ENCODE results near the gene RPL18A.
A peak's percentile ranks its signal among the peaks of the same experiment; 100 is the strongest.
"Not testable (repeated sequence)": the region's sequence is repeated elsewhere in the genome, so short reads cannot be mapped to it uniquely, and the experiment has no call there.

The RPL18A gene

DNA sequence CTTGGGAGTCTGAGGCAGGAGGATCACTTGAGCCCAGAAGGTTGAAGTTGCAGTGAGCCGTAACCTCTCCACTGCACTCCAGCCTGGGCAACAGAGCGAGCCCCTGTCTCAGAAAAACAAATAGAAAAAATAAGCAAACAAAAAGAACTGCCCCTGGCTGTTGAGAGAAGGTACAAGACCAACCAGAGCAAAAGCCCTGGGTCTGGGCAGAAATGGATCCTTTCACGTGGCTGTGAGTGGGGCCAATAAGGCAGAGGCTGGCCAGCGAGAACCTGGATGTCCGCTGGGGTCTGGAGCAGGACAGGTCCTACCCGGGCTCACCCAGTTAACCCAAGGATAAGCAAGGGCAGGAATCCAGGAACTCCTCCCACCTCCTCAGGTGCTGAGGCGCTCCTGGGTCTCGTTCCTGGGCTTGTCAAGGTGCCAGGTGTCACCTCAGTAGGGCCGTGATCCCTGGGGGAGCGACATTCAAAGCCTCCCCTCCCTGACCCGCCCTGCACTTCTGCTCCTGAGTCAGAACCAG is 7.3 kb downstream of the RPL18A start:
- no peak for DNase-seq

DNA sequence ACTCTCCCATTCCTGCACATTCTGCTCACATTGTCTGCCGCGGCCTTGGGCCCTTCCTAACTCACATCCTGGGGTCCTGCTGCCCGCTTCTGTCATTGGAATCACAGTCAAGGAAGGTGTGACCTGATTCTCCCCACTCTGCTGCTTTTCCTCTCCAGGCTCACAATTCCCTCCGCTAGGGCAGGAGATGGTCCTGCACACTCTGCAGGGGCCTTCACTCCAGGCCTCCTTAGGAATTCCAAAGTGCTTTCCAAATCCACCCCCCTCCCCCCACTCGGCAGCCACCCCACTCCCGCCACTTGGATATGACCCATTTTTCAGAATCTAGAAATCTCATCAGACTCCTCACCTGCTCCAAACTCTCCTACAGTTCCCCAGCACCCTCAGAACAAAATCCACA is 9.0 kb downstream of the RPL18A start:
- no peak for DNase-seq

DNA sequence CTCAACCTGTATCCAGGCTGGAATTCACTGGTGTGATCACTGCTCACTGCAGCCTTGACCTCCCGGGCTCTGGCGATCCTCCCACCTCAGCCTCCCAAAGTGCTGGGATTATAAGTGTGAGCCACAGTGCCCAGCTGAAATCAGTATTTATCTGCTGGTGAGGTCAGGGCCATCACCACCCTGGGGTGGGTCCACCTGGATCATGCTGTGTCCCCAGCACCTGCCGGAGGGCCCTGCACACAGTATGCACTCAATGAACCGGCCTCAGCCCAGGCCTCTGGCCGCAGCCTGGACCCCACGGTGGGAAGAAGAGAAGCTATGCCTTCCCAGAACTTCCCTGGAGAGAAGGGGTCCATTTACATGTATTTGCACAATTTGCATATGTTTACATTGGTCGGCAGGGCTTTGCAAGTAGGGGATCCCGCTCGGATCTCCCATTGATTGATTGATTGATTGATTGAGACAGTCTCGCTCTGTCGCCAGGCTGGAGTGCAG is 9.5 kb downstream of the RPL18A start:
- DNase-seq = no peak

DNA sequence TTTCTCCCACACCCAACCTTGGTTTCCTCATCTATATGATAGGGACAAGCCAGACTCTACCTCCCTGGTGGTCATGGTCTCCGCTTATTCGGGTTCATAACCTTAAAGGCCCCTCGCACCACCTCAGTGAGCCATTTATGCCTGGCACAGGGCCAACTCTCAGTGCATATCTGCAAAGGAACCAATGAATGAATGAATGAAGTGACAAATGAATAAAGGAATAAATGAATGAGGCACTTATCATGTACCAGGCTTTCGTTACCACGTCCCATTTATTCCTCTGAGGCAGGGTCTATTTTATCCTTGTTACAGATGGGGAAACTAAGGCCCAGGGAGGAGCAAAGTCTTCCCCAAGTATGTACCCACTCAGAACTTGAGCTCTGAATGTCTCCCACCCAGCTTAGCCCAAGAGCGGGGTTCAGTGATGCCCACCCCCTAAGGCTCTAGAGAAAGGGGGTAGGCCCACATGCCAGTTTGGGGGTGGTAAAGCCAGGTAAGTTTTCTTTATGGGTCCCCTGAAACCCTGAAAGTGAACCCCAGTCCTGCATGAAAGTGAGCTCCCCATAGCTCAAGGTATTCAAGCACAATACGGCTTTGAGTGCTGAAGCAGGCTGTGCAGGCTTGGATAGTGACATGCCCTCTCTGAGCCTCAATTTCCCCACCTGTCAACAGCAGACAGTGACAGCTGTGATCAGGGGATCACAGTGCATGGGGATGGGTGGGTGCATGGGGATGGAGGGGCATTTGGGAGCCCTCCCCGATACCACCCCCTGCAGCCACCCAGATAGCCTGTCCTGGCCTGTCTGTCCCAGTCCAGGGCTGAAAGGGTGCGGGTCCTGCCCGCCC is 11.5 kb downstream of the RPL18A start:
- no peak for DNase-seq

DNA sequence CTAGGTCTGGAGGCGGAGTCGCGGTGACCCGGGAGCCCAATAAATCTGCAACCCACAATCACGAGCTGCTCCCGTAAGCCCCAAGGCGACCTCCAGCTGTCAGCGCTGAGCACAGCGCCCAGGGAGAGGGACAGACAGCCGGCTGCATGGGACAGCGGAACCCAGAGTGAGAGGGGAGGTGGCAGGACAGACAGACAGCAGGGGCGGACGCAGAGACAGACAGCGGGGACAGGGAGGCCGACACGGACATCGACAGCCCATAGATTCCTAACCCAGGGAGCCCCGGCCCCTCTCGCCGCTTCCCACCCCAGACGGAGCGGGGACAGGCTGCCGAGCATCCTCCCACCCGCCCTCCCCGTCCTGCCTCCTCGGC is 12.2 kb downstream of the RPL18A start, which contains the start of gene SLC5A5:
SLC5A5 (plus strand) TSS at position 68 of the 373 bp plus-strand sequence. CDS start 375 bp downstream, outside the sequence.
- DNase-seq = peak; percentile 48 to 57

DNA sequence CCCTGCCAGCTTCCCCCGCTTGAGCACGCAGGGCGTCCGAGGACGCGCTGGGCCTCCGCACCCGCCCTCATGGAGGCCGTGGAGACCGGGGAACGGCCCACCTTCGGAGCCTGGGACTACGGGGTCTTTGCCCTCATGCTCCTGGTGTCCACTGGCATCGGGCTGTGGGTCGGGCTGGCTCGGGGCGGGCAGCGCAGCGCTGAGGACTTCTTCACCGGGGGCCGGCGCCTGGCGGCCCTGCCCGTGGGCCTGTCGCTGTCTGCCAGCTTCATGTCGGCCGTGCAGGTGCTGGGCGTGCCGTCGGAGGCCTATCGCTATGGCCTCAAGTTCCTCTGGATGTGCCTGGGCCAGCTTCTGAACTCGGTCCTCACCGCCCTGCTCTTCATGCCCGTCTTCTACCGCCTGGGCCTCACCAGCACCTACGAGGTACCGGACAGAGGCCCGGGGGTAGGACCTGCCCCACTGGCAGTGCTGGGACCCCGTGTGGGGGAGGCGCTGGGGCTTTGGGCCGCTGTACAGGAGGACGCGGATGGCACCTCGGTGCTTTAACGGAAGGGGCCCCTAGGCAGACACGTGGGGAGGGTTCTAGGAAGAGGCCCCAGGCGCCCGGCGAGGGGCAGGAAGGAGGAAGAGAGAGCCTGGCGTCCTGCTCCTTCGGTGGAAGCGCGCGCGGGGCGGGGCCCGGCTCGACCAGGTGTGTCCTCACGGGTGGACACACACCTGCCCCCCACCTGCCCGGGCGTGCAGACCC is 12.7 kb downstream of the RPL18A start:
- DNase-seq = peak; percentile 71 to 78

DNA sequence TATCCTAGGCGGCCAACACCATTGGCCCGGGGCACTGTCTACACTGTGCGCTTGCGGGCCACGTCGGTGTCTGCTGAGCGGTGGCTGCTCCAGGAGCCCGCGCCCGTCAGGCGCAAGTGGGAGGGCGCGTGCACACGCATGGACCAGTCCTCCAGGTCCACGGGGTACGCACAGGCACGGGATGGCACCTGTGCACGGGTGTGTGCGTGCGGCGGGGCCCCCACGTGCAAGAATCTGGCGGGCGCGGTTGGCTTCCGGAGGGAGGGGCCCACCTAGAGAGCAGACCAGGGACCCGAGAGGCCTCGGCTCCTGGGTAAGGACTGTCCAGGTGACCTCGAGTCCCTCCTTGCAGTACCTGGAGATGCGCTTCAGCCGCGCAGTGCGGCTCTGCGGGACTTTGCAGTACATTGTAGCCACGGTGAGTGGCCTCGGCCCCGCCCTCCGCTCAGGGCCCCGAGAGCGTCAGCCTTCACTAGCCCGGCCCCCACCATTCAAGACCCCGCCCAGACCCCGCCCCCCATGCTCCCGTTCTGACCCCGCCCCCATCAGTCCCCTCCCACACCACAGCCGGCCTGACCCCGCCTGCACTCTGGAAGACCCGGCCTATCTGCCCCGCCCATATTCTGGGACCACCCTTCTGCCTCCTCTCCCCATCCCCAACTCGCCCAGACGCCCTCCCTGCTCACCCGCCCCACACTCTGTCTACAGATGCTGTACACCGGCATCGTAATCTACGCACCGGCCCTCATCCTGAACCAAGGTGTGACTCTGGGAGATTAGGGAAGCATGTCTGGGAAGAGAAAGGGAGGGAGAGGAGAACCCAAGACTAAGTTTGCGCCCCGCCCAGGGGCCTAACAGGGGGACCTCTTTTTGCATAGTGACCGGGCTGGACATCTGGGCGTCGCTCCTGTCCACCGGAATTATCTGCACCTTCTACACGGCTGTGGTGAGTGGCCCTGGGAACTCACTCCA is 14.4 kb downstream of the RPL18A start:
- DNase-seq = peak; percentile 81 to 83

DNA sequence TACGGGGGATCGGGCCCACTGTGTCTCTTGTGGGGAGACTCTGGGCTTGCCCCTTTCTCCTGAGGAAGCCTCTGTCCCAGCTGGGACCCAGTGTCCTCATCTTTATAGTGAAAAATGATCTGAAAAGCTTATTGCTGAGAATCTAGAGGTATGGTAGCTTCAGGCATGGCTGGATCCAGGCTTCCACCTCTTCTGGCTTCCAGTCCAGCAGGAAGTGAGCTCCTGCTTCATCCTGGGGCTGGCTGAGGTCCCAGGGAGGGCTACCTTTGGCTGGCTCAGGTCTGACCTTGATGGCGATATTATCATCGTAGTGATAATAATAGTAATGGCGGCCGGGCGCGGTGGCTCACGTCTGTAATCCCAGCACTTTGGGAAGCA is 15.0 kb downstream of the RPL18A start:
- DNase-seq = no peak

DNA sequence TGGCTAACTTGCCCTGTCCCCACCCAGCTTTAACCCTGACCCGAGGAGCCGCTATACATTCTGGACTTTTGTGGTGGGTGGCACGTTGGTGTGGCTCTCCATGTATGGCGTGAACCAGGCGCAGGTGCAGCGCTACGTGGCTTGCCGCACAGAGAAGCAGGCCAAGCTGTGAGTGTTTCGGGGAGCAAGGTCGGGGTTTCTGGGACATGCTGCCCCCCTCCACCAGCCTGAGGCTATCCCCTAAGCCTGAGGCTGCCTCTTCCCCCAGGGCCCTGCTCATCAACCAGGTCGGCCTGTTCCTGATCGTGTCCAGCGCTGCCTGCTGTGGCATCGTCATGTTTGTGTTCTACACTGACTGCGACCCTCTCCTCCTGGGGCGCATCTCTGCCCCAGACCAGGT is 18.0 kb downstream of the RPL18A start:
- no peak for DNase-seq

DNA sequence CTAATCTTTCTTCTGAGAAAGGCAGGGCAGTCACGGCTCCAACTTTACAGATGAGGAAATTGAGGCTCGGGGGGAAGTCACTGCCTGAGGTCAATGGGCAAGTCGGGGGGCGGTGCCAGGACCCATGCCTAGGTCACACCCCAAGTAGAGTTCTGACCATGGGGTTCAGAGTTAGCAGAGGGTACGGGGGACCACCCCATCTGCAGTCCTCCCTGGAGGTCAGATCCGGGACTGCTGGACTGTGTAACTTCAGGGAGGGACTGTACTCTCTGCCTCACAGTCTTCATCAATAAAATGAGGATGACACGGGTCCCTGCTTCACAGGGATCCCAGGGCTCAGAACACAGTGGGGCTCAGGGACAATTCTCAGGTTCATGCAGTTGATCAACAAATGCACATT is 19.8 kb downstream of the RPL18A start:
- no peak for DNase-seq

DNA sequence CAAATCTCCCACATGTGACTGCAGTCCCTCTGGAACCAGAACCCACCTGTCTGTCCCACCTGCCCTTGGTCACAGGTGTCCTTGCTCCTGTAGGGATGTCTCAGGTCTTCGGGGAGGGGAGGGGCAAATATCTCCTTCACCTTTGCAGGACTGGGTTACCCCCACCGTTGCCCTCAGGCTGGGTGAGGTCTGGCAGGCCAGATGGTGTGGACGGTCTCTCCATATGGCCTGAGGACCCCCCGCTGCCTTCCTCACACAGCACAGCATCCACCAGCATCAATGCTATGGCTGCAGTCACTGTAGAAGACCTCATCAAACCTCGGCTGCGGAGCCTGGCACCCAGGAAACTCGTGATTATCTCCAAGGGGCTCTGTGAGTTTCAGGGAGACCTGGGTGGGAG is 22.0 kb downstream of the RPL18A start:
- DNase-seq = no peak

DNA sequence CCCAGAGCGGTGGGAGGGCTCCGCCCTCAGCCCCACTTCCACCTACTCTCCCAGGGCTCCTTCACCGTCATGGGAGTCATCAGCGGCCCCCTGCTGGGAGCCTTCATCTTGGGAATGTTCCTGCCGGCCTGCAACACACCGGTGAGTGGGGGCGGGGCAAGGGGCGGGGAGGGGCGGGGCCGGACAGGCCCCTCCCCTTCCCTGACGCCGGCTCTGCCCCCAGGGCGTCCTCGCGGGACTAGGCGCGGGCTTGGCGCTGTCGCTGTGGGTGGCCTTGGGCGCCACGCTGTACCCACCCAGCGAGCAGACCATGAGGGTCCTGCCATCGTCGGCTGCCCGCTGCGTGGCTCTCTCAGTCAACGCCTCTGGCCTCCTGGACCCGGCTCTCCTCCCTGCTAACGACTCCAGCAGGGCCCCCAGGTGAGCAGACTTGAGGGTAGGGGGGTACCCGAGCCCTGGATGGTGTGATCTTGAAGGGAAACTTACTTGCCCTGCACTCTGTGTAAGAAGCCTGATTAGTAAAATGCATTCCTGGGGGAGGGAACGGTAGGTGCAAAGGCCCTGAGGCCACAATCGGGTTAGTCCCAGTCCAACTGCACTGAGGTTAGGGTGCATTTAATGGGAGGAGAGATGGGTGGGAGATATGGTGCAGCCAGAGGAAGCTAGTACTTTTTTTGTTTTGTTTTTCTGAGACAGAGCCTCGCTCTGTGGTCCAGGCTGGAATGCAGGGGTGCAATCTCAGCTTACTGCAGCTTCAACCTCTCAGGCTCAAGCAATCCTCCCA is 24.1 kb downstream of the RPL18A start:
- no peak for DNase-seq

DNA sequence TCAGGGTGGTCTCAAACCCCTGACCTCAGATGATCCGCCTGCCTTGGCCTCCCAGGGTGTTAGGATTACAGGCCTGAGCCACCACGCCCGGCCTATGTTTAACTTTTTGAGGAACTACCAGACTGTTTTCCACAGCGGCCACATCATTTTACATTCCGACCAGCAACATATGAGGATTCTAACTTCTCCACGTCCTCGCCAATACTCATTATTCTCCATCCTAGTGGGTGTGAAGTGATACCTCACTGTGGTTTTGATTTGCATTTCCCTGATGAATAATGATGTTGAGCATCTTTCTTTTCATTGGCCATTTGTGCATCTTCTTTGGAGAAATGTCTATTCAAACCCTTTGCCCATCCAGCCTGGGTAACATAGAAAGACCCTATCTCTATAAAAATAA is 26.8 kb downstream of the RPL18A start:
- DNase-seq = no peak

DNA sequence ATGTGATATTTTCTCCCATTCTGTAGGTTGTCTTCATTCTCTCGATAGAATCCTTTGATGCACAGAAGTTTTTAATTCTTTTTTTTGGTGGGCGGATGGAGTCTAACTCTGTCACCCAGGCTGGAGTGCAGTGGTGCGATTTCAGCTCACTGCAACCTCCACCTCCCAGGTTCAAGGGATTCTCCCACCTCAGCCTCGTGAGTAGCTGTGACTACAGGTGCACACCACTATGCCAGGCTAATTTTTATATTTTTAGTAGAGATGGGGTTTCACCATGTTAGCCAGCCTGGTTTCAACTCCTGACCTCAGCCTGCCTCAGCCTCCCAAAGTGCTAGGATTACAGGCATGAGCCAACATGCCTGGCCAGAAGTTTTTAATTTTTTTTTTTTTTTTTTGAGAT is 27.5 kb downstream of the RPL18A start:
- DNase-seq = not testable (repeated sequence)

DNA sequence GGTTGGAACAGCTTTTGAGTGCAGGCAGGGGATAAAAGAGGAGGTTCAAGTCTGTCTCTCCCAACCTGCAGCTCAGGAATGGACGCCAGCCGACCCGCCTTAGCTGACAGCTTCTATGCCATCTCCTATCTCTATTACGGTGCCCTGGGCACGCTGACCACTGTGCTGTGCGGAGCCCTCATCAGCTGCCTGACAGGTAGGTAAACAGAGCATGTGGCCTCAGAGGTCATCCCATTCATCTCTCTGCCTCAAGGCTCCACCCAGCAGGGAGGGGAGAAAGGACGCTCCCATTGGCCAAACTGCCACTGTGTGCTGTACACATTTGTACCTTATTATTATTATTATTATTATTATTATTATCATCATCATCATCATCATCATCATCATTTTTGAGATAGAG is 28.6 kb downstream of the RPL18A start:
- DNase-seq = no peak

DNA sequence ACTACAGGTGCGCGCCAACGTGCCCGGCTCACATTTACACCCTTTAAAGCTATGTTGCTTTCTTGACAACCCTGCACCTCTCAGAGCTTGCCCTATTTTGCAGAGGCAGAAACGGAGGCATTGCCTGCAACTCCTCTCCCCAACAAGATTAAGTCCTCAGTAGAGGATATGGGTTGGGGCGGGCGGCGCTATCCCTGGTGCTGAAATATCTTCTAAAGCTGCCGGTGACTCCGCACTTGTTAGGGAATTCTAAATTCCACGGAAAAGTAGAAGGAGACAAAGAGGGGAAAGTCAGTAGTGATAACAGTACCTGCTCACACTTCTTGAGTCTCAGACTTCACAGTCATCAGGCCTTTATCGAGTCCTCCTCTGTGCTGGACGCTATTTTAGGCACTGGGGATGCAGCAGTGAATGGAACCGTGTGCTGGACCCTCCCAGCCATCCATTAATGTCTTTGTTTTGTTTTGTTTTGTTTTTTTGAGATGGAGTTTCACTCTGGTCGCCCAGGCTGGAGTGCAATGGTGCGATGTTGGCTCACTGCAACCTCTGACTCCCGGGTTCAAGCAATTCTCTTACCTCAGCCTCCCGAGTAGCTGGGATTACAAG is 30.0 kb downstream of the RPL18A start:
- DNase-seq = no peak

DNA sequence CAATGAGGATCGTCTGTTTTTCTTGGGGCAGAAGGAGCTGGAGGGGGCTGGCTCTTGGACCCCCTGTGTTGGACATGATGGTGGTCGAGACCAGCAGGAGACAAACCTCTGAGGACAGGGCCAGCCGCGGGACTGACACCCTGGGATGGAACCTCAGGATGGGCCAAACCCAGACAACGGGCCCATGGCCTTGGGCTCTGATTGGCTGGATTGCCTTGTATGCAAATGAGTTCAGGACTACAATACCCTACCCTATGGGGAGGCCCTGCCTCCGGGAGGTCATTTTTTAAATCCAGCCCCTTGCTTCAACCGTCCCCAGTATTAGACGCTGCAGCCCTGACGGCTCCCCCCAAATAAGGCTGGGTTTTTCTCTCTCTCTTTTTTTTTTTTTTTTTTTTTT is 34.1 kb downstream of the RPL18A start:
- DNase-seq = no peak

DNA sequence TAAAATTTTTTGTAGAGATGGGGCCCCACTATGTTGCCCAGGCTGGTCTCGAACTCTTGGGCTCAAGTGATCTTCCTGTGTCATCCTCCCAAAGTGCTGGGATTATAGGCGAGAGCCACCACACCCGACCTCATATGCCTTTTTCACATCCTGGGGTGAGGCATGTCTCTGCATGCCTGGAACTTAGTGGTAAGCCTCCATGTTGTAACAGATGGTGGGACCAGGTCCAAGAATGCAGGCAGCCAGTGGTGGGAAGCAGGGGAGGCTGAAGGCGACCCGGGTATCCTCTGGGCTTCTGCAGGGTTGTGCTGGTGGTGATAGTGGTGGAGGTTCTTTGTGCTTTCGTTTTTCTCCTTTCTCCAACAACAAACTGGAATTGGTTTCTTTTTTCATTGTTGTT is 43.0 kb downstream of the RPL18A start:
- no peak for DNase-seq

DNA sequence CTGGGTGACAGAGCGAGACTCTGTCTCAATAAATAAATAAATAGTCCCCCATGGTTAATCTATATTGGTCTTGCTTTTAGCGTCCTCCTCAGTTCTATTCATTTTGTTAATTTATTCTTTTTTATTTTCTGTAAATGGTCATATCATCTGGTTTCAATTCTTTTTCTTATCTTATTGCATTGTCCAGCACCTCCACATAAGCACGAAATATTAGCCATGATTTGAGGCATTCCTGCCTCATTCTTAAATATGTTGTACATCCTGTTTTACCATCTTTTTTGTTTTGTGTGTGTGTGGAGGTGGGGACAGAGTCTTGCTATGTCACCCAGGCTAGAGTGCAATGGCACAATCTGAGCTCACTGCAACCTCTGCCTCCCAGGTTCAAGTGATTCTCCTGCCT is 48.5 kb downstream of the RPL18A start:
- DNase-seq = no peak

DNA sequence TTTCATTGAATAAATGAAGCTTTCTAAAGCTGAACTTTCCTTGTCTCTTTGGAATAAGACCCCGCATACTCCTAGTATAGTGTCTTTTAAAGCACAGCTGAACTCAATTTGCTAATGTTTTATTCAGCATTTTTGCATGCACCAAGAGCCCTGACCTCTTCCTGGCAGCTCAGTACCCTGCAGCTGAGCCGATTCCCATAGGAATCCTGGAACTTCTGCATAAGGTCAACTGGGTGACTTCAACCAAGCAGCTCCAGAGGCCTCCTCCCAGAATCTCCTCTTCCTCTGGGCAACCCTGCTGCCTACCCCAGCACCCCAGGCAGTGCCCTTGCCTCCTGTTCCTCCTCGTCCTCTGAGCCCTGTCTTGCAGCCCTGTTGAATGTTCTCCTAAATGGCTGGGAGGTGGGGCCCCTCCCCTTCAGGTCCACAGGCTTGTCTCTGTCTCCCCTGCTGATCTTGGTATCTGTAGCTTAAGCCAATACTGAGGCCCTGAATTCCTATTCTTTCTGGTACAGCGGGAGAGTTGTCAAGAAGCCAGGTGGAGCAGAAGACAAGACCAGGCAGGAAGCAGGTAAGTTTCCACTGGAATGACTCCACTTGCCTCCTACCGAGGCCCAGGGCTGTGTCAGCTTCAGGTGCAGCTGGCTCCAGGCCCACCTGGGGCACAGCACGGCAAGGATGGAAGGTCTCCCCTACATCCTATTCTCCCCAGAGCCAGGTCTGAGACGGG is 49.5 kb downstream of the RPL18A start:
- no peak for DNase-seq

Data from activated T-cell treated with anti-CD3 and anti-CD28 coated beads, Interleukin-2, amount 50 U/mL, for 48 hours (primary cell).